Trophoblast cell (in vitro differentiated cells and primary cell): ENCODE results near the gene TCP11.

Source experiments
- DNase-seq, 2 donors: peaks; one replicate each; pipeline ENCODE4 v3.0.0-alpha.2; 2016
- H2AFZ ChIP-seq: 2 replicates; pipeline ENCODE4 v1.6.1; 2013; ENCODE audit warnings: low read length, moderate library complexity, mild to moderate bottlenecking; ENCODE audit not compliant: insufficient read depth, poor library complexity
- H2AK5ac ChIP-seq: 2 replicates; pipeline ENCODE4 v1.6.1; 2013; ENCODE audit warnings: mild to moderate bottlenecking, low read length
- H2BK120ac ChIP-seq: 2 replicates; pipeline ENCODE4 v1.6.1; 2013; ENCODE audit warnings: low read length, mild to moderate bottlenecking, moderate library complexity; ENCODE audit not compliant: insufficient read depth, poor library complexity
- H2BK12ac ChIP-seq: 2 replicates; pipeline ENCODE4 v1.6.1; 2013; ENCODE audit warnings: mild to moderate bottlenecking, low read length, moderate library complexity
- H2BK5ac ChIP-seq: 2 replicates; pipeline ENCODE4 v1.6.1; 2013; ENCODE audit warnings: low read length, low read depth, moderate library complexity, mild to moderate bottlenecking; ENCODE audit not compliant: poor library complexity
- H3K14ac ChIP-seq: 2 replicates; pipeline ENCODE4 v1.6.1; 2013; ENCODE audit warnings: mild to moderate bottlenecking, low read length
- H3K18ac ChIP-seq: 2 replicates; pipeline ENCODE4 v1.6.1; 2013; ENCODE audit warnings: mild to moderate bottlenecking, low read length
- H3K23ac ChIP-seq: 2 replicates; pipeline ENCODE4 v1.6.1; 2013; ENCODE audit warnings: low read length
- H3K27ac ChIP-seq: 2 replicates; pipeline ENCODE4 v1.5.1; 2013; ENCODE audit warnings: low read depth, mild to moderate bottlenecking, inconsistent platforms, low read length, moderate library complexity
- H3K27me3 ChIP-seq: 2 replicates; pipeline ENCODE4 v1.6.1; 2013; ENCODE audit warnings: inconsistent platforms, mild to moderate bottlenecking, low read length, moderate library complexity; ENCODE audit not compliant: insufficient read depth
- H3K36me3 ChIP-seq, 2 experiments: 1 replicate in 1 of 2; 2 replicates in 1 of 2; pipeline ENCODE4 v1.6.1; 2013; ENCODE audit warnings: low read length in 2 of 2, mild to moderate bottlenecking in 2 of 2, moderate library complexity in 1 of 2; ENCODE audit not compliant: insufficient read depth in 2 of 2, control insufficient read depth in 1 of 2
- H3K4ac ChIP-seq: 2 replicates; pipeline ENCODE4 v1.6.1; 2013; ENCODE audit warnings: low read depth, mild to moderate bottlenecking, low read length, moderate library complexity
- H3K4me1 ChIP-seq, 2 experiments: 1 replicate in 1 of 2; 2 replicates in 1 of 2; pipeline ENCODE4 v1.6.1; 2013; ENCODE audit warnings: low read length in 2 of 2, mild to moderate bottlenecking in 2 of 2, moderate library complexity in 1 of 2; ENCODE audit not compliant: insufficient read depth in 2 of 2, control insufficient read depth in 1 of 2
- H3K4me2 ChIP-seq: 2 replicates; pipeline ENCODE4 v1.6.1; 2013; ENCODE audit warnings: inconsistent platforms, mild to moderate bottlenecking, low read length, moderate library complexity
- H3K4me3 ChIP-seq: 2 replicates; pipeline ENCODE4 v1.5.1; 2013; ENCODE audit warnings: mild to moderate bottlenecking, low read depth, low read length, inconsistent platforms
- H3K79me1 ChIP-seq: one replicate; pipeline ENCODE4 v1.6.1; 2013; ENCODE audit warnings: low read length
- H3K79me2 ChIP-seq: 2 replicates; pipeline ENCODE4 v1.6.1; 2013; ENCODE audit warnings: low read length, mild to moderate bottlenecking; ENCODE audit not compliant: control insufficient read depth, insufficient read depth, poor library complexity
- H3K9ac ChIP-seq: 2 replicates; pipeline ENCODE4 v1.6.1; 2013; ENCODE audit warnings: mild to moderate bottlenecking, low read length
- H3K9me3 ChIP-seq: 2 replicates; pipeline ENCODE4 v1.6.1; 2013; ENCODE audit warnings: low read depth, mild to moderate bottlenecking, control low read depth, inconsistent platforms, low read length; ENCODE audit not compliant: insufficient read depth
- H4K12ac ChIP-seq: 2 replicates; pipeline ENCODE4 v1.6.1; 2013; ENCODE audit warnings: low read depth, mild to moderate bottlenecking, low read length, moderate library complexity
- H4K8ac ChIP-seq: 2 replicates; pipeline ENCODE4 v1.6.1; 2013; ENCODE audit warnings: low read depth, mild to moderate bottlenecking, low read length, moderate library complexity
- H4K91ac ChIP-seq: one replicate; pipeline ENCODE4 v1.6.1; 2013; ENCODE audit warnings: low read depth, mild to moderate bottlenecking, low read length, moderate library complexity
- whole genome bisulfite sequencing: extraction: QIAGEN DNeasy Blood & Tissue Kit; methylation state at CpG from one replicate; pipeline ENCODE4 v1.1.7; 2013; ENCODE audit warnings: missing lambda C conversion rate; ENCODE audit not compliant: insufficient read length, insufficient coverage; ENCODE audit errors: extremely low coverage; 5-methylcytosine and 5-hydroxymethylcytosine counted together

The TCP11 gene

DNA sequence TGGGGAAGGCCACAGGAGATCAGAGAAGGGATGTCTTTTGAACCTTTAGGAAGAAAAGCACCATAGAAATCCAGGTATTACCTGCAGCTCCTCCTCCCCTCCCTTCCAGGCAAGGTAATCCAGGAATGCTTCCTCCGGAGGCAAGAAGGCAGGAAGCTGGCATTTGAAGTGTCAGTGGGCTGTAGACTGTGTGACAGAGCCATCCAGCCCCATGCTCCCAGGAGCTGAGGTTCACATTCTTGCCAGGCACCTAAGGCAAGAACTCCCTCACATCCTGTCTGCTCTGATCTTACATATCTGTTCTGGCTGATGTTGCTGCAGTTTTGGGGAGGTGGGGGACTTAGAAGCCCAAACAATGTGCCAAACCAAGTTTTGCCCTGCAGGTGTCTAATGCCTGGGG, 44.8 kb upstream of the TCP11 start:
- H2BK120ac ChIP-seq, result no peak overlapping the region
- no peak overlapping the region for H2BK12ac ChIP-seq
- H3K4ac ChIP-seq, result no peak overlapping the region
- H2BK5ac ChIP-seq, result no peak overlapping the region
- H3K9me3 ChIP-seq, result no peaks in the 10 kb centered on the region
- peak overlapping the region; percentile 28 for H3K27ac ChIP-seq
- H2AK5ac ChIP-seq, result no peak overlapping the region
- H4K8ac ChIP-seq, result no peak overlapping the region
- no peak overlapping the region for H3K9ac ChIP-seq
- H3K18ac ChIP-seq, result no peak overlapping the region
- peak overlapping the region; percentile 25 for H3K4me2 ChIP-seq
- no peak overlapping the region for H3K23ac ChIP-seq
- H3K27me3 ChIP-seq, result no peaks in the 10 kb centered on the region
- WGBS, result no CpG with 5 or more reads among the region's 1 CpG
- no peak overlapping the region for H2AFZ ChIP-seq
- H3K4me1 ChIP-seq, result peaks cover 15 to 22% of the 10 kb centered on the region in 2 experiments
- H4K12ac ChIP-seq, result no peak overlapping the region
- H3K4me3 ChIP-seq, result no peak overlapping the region
- H3K79me1 ChIP-seq, result peaks cover 6% of the 10 kb centered on the region
- no peak for DNase-seq
- no peak overlapping the region for H3K14ac ChIP-seq
- H3K79me2 ChIP-seq, result no peaks in the 10 kb centered on the region
- H4K91ac ChIP-seq, result no peak overlapping the region
- H3K36me3 ChIP-seq, result no peaks in the 10 kb centered on the region

DNA sequence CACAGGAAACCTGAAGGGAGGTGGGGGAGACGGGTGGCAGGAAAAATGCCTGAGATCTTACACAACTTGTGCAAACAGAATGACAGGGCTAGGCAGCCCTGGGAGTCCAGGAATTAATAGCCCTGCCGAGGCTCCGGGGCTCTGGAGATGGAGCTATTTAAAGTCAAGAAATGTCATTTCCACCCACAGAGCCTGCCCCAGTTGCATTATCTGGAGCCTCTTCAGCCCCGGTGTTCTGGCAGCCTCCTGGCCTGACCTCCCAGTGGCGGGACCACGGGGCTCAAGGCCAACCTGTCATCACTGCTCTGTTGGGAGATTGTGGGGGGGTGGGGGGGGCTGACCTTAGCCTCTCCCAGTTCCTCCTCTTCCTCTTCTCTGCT, 44.2 kb upstream of the TCP11 start:
- no peak overlapping the region for H2AFZ ChIP-seq

DNA sequence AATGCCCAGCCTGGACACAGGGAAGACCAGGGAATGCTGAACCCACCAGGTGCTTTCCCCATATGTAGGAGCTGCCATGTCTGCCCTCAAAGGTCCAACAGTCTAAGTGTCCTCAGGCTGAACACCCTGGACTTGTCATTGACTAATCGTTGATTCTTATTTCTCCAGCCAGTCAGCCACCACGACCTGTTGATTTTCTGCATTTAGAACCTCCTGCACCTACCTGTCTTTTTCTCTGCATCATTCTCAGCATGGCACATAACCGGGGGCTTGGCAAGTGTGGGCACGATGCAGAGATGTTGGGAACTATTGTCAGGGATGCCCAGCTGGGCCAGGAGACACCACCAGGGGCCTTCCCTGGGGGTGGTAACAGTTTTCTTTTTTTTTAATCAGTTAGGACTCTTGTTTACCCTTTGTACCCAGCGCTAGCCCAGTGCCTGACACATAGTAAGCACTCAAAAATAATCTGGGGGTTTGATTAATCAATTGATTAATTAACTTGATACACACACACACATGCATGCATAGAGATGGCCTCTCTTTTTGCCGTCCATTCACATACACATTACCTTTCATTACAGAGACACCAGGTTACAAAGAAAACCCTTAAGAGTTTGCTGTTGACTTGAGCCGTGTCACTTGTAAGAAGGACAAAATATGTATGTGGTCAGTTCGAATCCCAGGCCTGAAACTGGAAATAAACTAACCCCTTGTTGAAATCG, 43.6 kb upstream of the TCP11 start:
- no peak overlapping the region for H3K14ac ChIP-seq
- no peak overlapping the region for H2AFZ ChIP-seq
- WGBS, result no CpG with 5 or more reads among the region's 9 CpGs
- peaks cover 16 to 22% of the 10 kb centered on the region in 2 experiments for H3K4me1 ChIP-seq
- no peak overlapping the region for H3K18ac ChIP-seq
- H3K36me3 ChIP-seq, result no peaks in the 10 kb centered on the region
- peak overlapping the region; percentile 7 for H2BK12ac ChIP-seq
- H4K91ac ChIP-seq, result peak overlapping the region; percentile 16
- no peaks in the 10 kb centered on the region for H3K79me2 ChIP-seq
- H3K27me3 ChIP-seq, result no peaks in the 10 kb centered on the region
- no peak overlapping the region for H3K4me2 ChIP-seq
- H3K4ac ChIP-seq, result no peak overlapping the region
- no peak overlapping the region for H3K9ac ChIP-seq
- no peak overlapping the region for H3K23ac ChIP-seq
- no peak overlapping the region for H4K12ac ChIP-seq
- no peak overlapping the region for H3K4me3 ChIP-seq
- DNase-seq, result no peak
- no peak overlapping the region for H2BK5ac ChIP-seq
- no peak overlapping the region for H4K8ac ChIP-seq
- no peaks in the 10 kb centered on the region for H3K9me3 ChIP-seq
- no peak overlapping the region for H2AK5ac ChIP-seq
- no peak overlapping the region for H2BK120ac ChIP-seq
- no peak overlapping the region for H3K27ac ChIP-seq
- H3K79me1 ChIP-seq, result peaks cover 6% of the 10 kb centered on the region

More for the DNA sequence above, 44.2 kb upstream of the TCP11 start:
- no peak overlapping the region for H4K8ac ChIP-seq
- H3K9me3 ChIP-seq, result no peaks in the 10 kb centered on the region
- H3K36me3 ChIP-seq, result no peaks in the 10 kb centered on the region
- H3K4me1 ChIP-seq, result peaks cover 15 to 22% of the 10 kb centered on the region in 2 experiments
- no peak overlapping the region for H4K12ac ChIP-seq
- H3K27ac ChIP-seq, result peak overlapping the region; percentile 28
- no peak overlapping the region for H2BK12ac ChIP-seq
- H3K14ac ChIP-seq, result no peak overlapping the region
- H3K9ac ChIP-seq, result no peak overlapping the region
- H3K4me3 ChIP-seq, result no peak overlapping the region
- no peak overlapping the region for H3K18ac ChIP-seq
- no peak overlapping the region for H4K91ac ChIP-seq
- H3K79me1 ChIP-seq, result peaks cover 6% of the 10 kb centered on the region
- no peaks in the 10 kb centered on the region for H3K79me2 ChIP-seq
- no peak overlapping the region for H2BK120ac ChIP-seq
- H2BK5ac ChIP-seq, result no peak overlapping the region
- DNase-seq, result peak in 1 of 2 donors; percentile 35
- WGBS, result no CpG with 5 or more reads among the region's 6 CpGs
- H3K23ac ChIP-seq, result no peak overlapping the region
- no peak overlapping the region for H3K4me2 ChIP-seq
- no peak overlapping the region for H2AK5ac ChIP-seq
- H3K27me3 ChIP-seq, result no peaks in the 10 kb centered on the region
- no peak overlapping the region for H3K4ac ChIP-seq

DNA sequence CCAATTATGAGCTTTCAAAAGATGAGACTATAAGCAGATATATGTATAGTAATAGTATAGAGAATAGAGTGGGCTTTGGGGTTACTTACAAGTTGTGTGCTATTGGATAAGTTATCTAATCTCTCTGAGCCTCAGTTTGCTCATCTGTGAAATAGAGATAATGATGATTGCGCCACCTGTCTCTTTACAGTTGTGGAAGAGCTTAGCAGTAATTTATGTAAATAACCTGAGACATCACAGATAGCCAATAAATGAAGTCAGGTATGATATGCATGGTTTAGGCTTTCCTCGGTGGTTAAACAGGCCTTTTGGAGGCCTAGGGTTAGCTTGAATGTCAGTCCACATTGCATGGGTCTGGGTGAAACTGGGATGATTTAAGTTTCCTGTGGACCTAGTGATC, 42.8 kb upstream of the TCP11 start:
- Histone ChIP-seq H2BK5ac (no peak overlapping the region), H3K18ac (no peak overlapping the region), H3K14ac (no peak overlapping the region), H3K27me3 (no peaks in the 10 kb centered on the region), H2AFZ (no peak overlapping the region), H3K4me1 (peaks cover 20 to 27% of the 10 kb centered on the region in 2 experiments), H3K27ac (no peak overlapping the region), H2AK5ac (no peak overlapping the region), H3K4me2 (no peak overlapping the region), H3K9ac (no peak overlapping the region), H2BK120ac (no peak overlapping the region), H4K12ac (no peak overlapping the region), H3K4me3 (no peak overlapping the region), H3K23ac (no peak overlapping the region), H4K8ac (no peak overlapping the region), H3K36me3 (no peaks in the 10 kb centered on the region), H2BK12ac (no peak overlapping the region), H3K79me1 (peaks cover 9% of the 10 kb centered on the region), H4K91ac (no peak overlapping the region), H3K79me2 (no peaks in the 10 kb centered on the region), H3K9me3 (no peaks in the 10 kb centered on the region), H3K4ac (no peak overlapping the region)
- no CpG with 5 or more reads among the region's 2 CpGs for WGBS
- no peak for DNase-seq
